A204.1 (cell line): ENCODE data around the gene SUSD6.
"Not testable (repeated sequence)": the region's sequence is repeated elsewhere in the genome, so short reads cannot be mapped to it uniquely, and the experiment has no call there.

Source experiments
- FAIRE-seq: peaks from 2 replicates; lab custom pipeline; 2012; peaks lifted over from hg19 to GRCh38; lab: Jason Lieb, UNC

Gene SUSD6

DNA sequence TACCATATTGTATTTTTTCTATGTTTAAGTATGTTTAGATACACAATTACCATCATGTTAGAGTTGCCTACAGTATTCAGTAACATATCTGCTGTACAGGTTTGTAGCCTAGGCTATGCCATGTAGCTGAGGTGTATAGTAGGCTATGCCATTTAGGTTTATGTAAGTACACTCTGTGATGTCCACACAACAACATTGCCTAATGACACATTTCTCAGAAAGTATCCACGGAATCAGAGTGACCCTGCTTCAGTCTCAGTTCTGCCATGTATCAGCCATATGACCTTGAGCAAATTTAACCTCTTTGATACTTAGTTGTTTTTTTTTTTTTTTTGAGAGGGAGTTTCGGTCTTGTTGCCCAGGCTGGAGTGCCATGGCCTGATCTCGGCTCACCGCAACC lies 12.7 kb downstream of the SUSD6 start:
- FAIRE-seq: no peak

DNA sequence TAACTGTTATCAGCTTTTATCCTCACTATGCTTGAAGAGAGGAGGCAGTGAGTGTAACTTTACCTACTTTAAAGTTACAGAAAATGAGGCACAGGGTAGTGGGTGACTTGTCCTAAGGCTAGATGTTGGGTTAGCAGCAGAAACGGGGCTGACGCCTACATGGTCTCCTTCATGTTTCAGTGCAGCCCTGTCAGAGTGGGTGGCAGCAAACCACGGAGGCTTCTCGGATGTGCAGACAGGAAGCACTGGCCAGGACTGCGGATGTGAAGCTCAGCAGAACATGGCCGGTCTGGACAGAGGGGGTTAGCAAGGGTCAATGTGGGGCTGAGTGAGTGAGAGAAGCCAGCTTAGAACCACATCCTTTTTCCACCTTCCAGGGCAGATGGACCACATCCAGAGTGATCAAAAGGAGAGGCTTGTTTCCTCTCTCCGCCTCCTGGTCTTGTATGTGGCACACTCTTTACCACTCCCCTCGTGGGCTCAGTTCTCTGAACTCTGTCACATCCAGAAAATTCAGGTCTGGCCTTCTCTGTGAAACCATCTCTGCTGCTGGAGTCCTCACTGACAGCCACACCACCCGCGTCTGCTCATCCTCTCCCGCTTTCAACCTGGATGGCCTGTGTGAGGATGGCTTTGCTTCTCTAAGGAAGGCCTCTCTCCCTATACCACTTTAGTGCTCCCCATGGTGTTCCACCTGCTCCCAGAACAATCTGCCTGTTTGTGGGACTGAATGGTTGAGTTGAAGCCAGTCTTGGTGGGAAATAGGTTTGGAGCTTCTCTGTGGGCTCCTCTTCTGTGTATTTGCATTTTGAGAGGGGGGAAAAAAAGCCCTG lies 14.1 kb downstream of the SUSD6 start:
- FAIRE-seq: no peak

DNA sequence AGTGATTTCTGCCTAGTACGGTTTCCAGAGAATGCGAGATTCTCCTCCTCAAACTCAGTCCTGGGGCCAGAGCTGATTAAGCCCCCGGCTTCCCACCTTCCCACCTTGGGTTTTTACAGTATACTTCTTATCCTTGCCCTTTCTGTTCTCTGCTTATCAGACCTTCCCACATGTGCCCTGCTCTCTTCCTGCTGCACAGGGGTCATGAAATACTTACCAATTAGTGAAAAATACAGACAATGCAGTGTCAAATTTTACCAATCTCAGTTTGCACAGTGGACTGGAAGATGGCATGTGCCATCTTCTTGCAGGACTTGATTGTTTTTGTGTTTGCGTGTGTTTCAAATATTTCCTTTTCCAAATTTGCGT lies 14.7 kb downstream of the SUSD6 start:
- FAIRE-seq: no peak

DNA sequence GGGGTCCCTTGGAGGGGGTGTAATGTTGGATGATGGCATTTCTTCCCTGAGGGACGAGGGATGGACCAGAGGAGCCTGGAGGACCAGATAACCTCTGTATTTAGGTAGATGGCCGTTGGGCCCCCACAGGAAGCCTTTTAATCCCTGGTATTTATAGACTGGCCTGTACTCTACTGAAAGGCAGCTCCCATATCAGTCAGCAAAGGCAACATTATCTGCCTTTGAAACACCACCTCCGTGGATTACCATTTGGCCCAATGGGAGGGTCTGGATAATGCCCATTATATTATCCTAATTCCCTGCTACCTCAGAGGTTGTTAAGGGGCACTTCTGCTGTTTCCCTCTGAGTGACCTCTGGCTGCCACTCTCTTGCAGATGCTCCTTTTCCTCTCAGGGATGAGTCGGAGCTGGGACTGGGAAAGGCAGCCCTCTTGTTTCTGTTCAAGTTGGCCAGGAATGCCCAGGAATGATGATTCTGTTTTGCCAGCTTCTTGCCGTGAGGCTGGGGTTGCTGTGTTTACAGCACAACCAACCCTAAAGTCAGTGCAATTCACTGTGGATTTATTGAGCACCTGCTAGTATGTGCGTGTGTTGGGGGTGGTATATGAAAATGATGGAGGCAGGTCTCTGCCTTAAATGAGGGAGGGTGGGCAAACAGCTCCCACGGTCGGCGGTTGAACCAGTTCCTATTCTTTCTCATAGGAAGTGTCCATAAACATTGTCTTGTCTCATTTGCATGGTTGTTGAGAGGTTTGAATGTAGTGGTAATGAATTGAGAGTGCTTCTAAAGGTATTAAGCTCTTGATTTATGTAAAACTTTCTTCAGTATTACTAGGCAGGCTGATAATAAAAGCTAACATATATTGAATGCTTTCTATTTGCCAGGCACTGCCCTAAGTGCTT lies 18.1 kb downstream of the SUSD6 start:
- no peak for FAIRE-seq

DNA sequence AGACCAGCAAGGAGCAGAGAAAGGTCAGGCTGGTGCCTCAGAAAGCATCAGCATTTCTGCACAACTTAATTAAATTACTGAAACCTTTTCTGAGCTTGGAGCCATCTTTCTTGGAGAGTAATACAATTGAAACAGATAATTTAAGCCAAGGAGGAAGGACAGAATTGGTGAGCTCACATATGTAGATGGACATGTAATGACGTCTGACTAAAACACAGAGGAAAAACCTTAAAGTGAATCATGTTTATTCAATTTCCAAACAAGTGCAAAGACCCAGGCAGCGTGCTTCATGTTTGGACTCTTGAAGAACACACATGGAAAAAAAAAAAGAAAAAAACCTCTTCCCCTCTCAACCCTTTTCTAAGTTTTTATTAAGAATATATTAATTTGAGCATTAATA lies 19.0 kb downstream of the SUSD6 start:
- no peak for FAIRE-seq

DNA sequence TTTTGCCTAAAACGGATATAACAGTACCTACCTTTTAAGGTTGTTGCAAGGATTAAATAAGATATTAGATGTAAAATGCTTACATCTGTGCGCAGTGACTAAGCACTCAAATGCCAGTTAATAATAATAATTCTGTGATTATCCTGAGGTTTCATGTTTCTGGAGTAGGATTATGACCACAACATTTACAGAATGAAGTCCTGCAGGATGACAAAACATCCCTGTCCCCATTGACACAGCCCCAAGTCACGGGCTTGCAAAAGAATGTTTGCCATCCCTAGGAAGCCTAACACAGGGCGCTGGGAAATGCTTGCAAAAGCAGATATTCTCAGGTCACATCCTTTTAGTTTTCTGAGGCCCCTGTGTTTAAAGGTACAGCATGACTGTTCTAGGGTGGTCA lies 20.1 kb downstream of the SUSD6 start:
- no peak for FAIRE-seq

DNA sequence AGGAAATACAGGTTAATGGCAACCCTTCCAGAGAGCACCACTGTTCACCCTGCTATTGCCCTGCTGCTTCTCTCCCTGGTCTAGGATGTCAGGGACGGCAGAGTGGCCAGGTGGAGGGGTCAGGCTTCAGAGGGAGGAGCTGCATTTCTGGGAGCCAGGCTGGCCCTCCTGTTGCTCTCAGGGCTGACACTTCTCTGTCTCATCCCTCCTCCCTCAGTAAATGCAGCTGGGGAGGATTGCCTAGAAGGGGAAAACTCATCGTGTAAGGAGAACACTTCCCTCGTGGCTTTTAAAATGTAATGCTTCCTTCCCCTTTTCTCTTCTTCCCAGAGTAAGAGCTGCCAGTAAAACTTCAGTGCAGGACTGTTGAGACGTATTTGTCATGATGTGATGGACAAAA lies 20.8 kb downstream of the SUSD6 start:
- FAIRE-seq: no peak

DNA sequence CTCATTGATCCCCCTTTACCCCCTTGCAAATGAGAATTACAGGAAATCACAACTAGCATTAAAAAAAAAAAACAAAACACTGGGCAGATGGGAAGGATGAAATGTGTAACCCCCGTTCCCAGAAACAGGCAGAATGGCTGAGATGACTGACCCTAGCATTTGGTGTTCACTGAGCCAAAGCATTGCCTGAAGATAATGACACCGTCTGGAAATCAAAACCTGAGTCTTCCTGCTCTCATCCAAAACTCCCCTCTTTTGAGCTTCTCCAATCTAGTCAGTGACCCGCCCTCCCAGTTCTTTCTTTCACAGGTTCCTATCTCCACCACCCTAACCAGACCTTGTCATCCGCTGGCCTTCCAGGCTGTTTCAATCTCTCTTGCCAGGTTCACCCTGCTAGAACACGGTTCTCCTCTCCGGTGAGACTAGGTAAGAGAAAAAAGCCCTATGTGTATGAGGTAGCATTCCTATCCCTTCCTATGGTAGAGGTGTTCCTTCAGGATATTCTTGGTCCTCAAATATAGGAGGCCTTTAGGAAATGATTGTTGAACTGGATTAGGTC lies 21.3 kb downstream of the SUSD6 start:
- no peak for FAIRE-seq

DNA sequence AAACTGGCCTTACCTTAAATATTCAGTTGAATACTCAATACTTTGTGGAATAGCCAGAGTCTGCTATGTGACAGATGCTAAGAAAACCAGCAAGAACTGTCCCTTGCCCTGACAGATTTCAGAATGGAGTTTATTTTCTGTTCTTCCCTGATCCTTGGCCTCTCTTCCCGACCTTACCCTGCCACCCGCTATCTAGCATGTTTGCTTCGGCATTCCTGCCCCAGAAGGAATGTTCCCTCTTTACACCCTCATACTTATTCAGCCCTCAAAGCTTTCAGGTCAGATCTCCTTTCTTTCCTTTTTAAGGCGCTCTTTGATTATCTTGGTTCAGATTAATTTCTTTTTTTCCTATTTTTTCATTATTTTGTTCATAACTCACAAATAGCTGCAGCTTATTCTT lies 21.8 kb downstream of the SUSD6 start:
- FAIRE-seq: no peak

DNA sequence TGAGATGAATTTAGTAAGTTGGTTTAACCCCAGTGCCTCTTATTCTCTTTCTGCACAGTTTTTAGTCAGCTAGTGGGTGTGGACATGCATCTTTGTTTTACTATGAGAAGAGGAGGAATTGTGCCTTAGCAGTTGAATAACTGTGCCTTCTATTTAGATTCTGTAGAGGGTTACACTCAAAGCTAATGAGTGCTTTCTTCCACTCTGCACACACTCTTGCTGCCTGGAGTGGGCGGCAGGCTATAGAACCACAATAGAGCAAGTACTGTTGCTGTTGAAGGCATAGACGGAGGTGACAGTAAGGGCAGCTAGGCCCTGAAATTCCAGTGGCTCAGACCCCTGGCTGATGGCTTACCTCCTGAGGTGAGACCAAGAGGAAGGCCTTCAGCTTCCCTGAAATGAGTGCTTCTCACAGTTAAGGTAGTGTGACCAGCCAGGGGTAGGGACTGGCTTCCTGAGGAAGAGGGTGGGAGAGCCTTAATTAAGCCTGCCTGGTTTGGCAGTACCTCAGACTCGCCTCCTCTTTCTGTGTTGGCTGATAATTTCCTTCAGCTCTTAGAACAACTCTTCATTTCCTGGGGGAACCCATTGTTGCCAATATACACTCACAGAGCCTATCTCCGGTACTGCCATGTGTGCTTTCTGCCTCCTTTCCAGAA lies 24.7 kb downstream of the SUSD6 start:
- no peak for FAIRE-seq

DNA sequence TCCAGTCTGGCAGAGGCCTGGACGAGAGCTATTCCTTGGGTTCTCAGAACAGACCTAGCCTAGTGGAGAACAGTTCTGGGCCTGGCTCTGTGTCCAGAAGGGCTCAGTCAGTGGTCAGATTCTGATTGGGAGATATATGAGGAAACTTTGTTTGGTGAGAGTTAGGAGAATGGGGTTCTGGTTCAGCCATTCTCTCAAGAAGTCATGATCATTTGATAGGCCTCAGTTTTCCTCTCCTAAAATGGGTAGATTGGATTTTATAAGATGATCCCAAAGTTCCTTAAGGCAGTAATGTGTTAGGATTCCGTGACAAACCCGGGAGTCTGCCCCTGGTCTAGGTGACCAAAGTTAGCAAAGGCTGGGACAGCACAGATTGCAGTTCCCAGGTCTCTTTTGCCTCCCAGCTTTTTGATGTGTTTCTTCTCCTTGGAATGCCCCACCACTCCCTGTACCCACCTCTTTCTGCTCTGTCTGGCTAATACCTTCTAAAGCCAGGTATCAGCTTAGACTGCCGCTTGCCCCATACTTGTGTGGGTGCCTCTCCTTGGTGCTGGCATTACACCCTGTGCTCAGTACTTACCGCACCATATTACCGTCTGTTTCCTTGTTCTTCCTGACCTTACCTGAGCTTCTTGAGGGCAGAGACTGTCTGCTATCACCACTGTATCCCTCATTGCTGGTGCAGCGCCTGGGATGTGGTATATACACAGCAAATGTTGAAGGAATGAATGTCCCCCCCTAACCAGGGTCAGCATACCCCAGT lies 25.5 kb downstream of the SUSD6 start:
- FAIRE-seq: no peak

DNA sequence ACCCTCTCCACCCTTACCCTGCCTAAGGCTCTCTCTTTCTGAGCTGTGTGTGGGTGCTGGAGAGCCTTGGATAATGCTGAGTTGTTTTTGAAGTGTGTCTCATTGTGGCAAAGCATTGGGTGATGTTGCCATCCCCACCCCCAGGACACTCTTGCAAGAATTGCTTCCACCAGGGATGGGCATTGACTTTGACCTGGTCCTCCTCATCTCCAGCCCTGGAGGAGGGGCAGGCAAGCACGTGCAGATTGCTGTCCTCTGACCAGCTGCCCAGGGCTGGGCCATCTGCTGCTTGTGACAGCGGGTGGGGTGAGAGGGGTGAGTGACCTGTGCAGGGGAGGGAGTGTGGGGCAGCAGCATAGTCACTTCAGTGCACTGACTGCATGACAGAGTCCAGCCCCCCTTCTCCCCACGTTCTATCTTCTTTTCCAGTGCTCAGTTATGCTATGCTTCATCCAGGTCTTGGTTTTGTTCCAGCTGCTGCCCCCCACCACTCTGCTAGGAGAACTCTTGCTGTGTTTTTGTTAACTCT lies 26.2 kb downstream of the SUSD6 start:
- no peak for FAIRE-seq

DNA sequence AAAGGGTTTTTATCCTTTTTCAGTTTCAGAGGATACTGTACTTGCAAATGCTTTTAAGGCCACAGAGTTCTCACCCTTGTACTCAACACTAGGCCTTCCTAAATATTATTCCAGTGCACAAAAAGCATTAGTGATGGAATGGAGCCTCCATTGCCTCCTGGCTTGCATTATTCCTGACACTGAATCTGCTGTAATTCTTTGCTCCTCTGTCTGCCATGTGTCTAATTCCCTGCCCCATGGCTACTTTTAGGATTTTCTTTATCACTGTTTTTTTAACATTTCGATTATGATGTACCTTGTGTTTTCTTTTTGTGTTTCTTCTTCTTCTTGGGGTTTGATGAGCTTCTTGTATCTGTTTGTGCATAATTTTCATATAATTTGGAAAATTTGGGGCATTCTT lies 29.5 kb downstream of the SUSD6 start:
- FAIRE-seq: no peak

DNA sequence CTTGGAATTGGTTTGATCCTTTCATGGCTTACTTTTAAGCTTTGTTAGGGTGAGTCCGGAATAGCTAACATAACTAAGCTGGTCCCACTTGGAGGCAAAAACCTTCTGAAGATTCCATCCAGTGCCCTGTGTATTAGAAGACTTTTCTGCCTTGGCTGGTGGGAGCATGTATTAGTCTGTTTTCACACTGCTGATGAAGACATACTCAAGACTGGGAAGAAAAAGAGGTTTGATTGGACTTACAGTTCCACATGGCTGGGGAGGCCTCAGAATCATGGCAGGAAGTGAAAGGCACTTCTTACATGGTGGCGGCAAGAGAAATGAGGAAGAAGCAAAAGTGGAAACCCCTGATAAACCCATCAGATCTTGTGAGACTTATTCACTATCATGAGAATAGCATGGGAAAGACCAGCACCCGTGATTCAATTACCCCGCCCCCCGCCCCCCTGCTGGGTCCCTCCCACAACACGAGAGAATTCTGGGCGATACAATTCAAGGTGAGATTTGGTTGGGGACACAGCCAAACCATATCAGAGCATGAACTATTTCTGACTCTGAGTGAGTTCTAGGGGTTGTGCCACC lies 30.9 kb downstream of the SUSD6 start:
- FAIRE-seq: not testable (repeated sequence)

DNA sequence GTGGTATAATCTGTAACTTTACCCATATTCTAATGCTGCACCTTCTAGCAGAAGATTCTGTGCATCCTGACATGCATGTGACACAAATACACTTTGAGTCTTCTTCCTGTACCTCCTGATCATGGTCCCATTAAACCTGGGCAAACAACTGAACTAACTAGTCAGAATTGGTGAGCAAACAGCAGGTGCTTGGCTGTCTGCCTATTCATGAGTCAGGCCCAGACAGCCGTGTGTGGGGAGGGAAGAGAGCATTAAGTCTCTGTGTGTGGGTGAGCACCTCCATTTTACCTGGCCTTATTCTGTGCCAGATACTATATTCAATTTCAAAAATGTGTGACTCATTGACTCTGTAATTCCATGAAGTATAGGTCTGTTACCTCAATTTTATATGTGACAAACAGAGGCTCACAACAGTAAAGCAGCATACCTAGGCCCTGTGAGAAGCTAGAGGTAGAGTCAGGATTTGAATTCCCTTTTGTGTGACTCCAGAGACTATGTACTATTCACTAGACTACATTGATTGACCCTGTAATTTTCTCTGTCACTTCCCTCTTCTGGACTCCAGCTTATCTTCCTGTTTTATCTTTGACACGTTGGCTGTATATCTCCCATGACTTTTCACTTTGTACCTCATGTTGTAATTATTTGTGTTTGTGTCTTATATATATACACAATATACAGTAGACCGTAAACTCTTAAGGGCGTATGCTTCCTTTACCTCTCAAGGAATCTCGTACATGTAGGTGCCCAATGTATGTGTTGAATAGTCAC lies 32.2 kb downstream of the SUSD6 start:
- no peak for FAIRE-seq

DNA sequence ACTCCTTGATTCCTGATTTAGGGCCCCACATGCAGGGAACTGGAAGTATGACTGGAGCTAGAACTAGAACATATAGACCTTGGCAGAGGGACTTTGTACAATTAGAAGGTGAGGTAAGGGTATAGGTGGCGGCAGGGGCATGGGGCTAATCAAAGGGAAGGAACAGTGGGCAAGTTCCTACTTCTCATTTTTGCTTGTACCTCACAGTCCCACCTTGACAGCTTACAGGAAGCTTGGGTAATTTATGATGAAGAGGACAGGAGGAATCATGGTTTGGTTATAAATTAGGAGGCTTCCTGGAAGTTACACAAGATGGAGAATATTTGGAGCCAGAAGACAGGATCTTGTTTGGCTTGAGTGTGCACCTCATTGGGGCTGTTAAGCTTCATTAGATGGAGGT lies 33.4 kb downstream of the SUSD6 start:
- no peak for FAIRE-seq

DNA sequence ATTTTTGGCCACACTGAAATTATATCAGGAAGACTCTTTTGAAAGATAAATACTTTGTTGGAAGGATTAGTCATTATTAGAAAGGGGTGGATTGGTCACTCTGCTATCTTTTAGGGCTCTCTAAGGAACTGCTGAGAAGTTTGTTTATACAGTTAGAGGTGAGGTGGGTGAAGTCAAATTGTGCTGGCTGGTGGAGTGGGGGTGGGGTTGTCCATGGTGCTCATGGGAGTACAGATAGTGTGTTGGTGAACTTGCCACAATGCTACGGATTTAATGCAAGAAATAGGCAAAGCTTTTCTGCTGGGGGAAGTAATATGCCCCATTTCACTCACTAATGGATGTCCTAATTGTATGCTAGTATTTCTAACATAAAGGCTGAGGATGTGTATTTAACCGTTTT lies 35.8 kb downstream of the SUSD6 start:
- FAIRE-seq: no peak

DNA sequence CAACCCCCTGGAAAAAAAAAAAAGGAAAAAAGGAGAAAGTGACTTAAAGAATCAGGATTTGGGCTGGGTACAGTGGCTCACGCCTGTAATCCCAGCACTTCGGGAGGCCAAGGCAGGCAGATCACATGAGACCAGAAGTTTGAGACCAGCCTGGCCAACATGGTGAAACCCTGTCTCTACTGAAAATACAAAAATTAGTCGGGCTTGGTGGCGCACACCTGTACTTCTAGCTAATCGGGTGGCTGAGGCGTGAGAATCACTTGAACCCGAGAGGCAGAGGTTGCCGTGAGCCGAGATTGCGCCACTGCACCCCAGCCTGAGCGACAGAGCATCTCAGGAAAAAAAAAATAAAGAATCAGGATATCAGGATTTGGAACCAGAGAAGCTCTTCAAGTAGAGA lies 36.2 kb downstream of the SUSD6 start:
- FAIRE-seq: not testable (repeated sequence)

DNA sequence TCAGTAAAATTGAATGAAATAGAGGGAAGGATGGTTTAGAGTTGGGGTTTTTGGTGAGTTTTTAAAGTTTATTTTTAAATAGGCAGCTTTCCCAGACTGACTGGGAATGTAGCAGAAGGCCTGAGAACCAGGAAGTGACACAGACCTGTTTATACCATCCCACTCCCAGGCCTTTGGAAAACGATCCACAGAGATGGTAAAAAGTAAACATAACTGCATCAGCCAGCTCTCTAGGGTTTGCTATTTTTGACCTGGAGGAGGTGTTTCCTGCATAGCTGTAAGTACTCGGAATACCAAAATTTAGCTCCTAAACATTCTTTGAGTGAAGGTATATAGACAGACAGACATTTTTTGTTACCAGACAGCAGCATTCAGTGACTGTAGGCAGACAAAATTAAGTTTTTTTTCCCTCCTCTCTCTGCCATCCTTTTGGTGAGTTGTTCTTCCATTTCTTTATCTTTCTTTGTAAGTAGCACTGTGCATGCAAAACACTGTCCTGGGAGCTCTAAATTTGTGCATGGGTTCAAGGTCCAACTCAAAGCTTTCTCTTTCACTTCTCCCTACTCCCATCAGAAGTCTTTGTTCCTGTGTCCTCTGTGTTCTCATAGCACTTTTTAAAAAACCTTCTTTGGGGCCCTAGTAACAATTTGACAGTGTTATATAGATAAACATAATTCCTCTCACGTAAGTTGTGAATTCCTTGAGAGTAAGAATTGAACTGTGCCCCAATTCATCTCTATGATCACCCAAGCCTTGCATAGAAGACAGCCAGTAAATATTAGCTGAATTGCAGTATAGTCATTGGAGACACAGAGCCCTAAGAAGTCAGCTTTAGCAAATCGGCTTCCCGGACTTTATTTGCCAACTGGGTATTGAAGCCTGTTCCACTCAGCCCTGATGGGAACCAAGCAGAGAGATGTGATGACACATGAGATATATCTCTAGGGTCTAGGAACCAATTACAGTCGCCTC lies 37.4 kb downstream of the SUSD6 start:
- FAIRE-seq: no peak
